RWPE2 (cell line): ENCODE measurements around the gene EPB41L4A.

ENCODE experiments used
- ATAC-seq: fragments of 200-7000 bp; cut with Tn5 transposase; 3 replicates; pipeline ENCODE4 v1.9.1; 2021; ENCODE audit warnings: low read depth
- DNase-seq: peaks from one replicate; pipeline ENCODE4 v3.0.0-alpha.2; 2020; ENCODE audit warnings: low spot score
- H3K27ac ChIP-seq: fragments of 450-650 bp; 2 replicates; pipeline ENCODE4 v1.5.1; 2017; ENCODE audit warnings: mild to moderate bottlenecking; ENCODE audit not compliant: poor library complexity, severe bottlenecking
- H3K27me3 ChIP-seq: fragments of 250-450 bp; sonication (Bioruptor Pico); 2 replicates; pipeline ENCODE4 v1.5.1; 2021; ENCODE audit warnings: mild to moderate bottlenecking, moderate library complexity; ENCODE audit not compliant: insufficient read depth, poor library complexity, severe bottlenecking
- H3K36me3 ChIP-seq: fragments of 250-450 bp; sonication (Bioruptor Pico); 2 replicates; pipeline ENCODE4 v1.5.1; 2020; ENCODE audit warnings: low read depth, mild to moderate bottlenecking, moderate library complexity
- H3K4me1 ChIP-seq: fragments of 250-450 bp; sonication (Bioruptor Pico); 2 replicates; pipeline ENCODE4 v1.5.1; 2021; ENCODE audit warnings: mild to moderate bottlenecking, moderate library complexity; ENCODE audit not compliant: insufficient read depth, poor library complexity, severe bottlenecking
- H3K4me3 ChIP-seq: fragments of 250-450 bp; sonication (Bioruptor Pico); 2 replicates; pipeline ENCODE4 v1.5.1; 2021; ENCODE audit warnings: mild to moderate bottlenecking, moderate library complexity; ENCODE audit not compliant: severe bottlenecking
- H3K9me3 ChIP-seq: fragments of 250-450 bp; sonication (Bioruptor Pico); 2 replicates; pipeline ENCODE4 v1.5.1; 2021; ENCODE audit warnings: mild to moderate bottlenecking, moderate library complexity; ENCODE audit not compliant: severe bottlenecking
- CTCF ChIP-seq: fragments of 450-650 bp; IDR thresholded peaks from one replicate; pipeline ENCODE4 v1.5.1; 2017; ENCODE audit warnings: mild to moderate bottlenecking, moderate library complexity; ENCODE audit not compliant: poor library complexity, severe bottlenecking

The EPB41L4A gene

GRCh38 chr5:112279082-112279481, 140.0 kb downstream of the EPB41L4A start:
- Histone ChIP-seq H3K36me3 (no peaks in the 10 kb centered on the region), H3K9me3 (no peaks in the 10 kb centered on the region), H3K27me3 (no peaks in the 10 kb centered on the region), H3K27ac (no peak overlapping the region), H3K4me1 (no peaks in the 10 kb centered on the region), H3K4me3 (no peak overlapping the region)
- no peak for TF ChIP-seq CTCF
- no peak for ATAC-seq
- DNase-seq = no peak

GRCh38 chr5:112276991-112277390, 142.1 kb downstream of the EPB41L4A start:
- H3K36me3 ChIP-seq = no peaks in the 10 kb centered on the region
- H3K4me1 ChIP-seq = no peaks in the 10 kb centered on the region
- DNase-seq (no peak), ATAC-seq (no peak)
- no peak for TF ChIP-seq CTCF
- no peak overlapping the region for H3K4me3 ChIP-seq
- no peaks in the 10 kb centered on the region for H3K9me3 ChIP-seq
- H3K27me3 ChIP-seq = no peaks in the 10 kb centered on the region
- H3K27ac ChIP-seq = no peak overlapping the region

GRCh38 chr5:112275671-112276070, 143.4 kb downstream of the EPB41L4A start:
- no peak for TF ChIP-seq CTCF
- no peaks in the 10 kb centered on the region for H3K36me3 ChIP-seq
- H3K9me3 ChIP-seq = no peaks in the 10 kb centered on the region
- ATAC-seq (no peak), DNase-seq (no peak)
- H3K4me3 ChIP-seq = no peak overlapping the region
- H3K4me1 ChIP-seq = no peaks in the 10 kb centered on the region
- H3K27me3 ChIP-seq = no peaks in the 10 kb centered on the region
- no peak overlapping the region for H3K27ac ChIP-seq

GRCh38 chr5:112270299-112271293, 148.5 kb downstream of the EPB41L4A start:
- H3K27ac ChIP-seq = no peak overlapping the region
- no peak for TF ChIP-seq CTCF
- no peaks in the 10 kb centered on the region for H3K9me3 ChIP-seq
- ATAC-seq (0 out of 3 replicates have a peak, but pooled peaks have one; percentile 29), DNase-seq (no peak)
- no peaks in the 10 kb centered on the region for H3K27me3 ChIP-seq
- H3K4me1 ChIP-seq = no peaks in the 10 kb centered on the region
- H3K4me3 ChIP-seq = no peak overlapping the region
- no peaks in the 10 kb centered on the region for H3K36me3 ChIP-seq

- no peak for ATAC-seq
- TF ChIP-seq CTCF = no peak
- no peaks in the 10 kb centered on the region for H3K9me3 ChIP-seq
- H3K4me1 ChIP-seq = no peaks in the 10 kb centered on the region
- no peaks in the 10 kb centered on the region for H3K27me3 ChIP-seq
- no peaks in the 10 kb centered on the region for H3K36me3 ChIP-seq
- no peak for DNase-seq
- no peak overlapping the region for H3K4me3 ChIP-seq
- no peak overlapping the region for H3K27ac ChIP-seq
Measured at GRCh38 chr5:112267231-112267630, 151.8 kb downstream of the EPB41L4A start.
